Activated CD4-positive, alpha-beta T cell treated with anti-CD3 and anti-CD28 coated beads, Interleukin-2, Interleukin-4, amounts not matched to agents 100 ng/mL and 50 ng/mL, durations not matched to agents 16 hours and 8 hours (primary cell): ENCODE measurements around the gene AKAP13.
"Not testable (repeated sequence)": the region's sequence is repeated elsewhere in the genome, so short reads cannot be mapped to it uniquely, and the experiment has no call there.

Source experiments
- DNase-seq: peaks from one replicate; pipeline ENCODE4 v3.0.0-alpha.2; 2020; ENCODE audit warnings: low spot score

AKAP13 gene, protein sequence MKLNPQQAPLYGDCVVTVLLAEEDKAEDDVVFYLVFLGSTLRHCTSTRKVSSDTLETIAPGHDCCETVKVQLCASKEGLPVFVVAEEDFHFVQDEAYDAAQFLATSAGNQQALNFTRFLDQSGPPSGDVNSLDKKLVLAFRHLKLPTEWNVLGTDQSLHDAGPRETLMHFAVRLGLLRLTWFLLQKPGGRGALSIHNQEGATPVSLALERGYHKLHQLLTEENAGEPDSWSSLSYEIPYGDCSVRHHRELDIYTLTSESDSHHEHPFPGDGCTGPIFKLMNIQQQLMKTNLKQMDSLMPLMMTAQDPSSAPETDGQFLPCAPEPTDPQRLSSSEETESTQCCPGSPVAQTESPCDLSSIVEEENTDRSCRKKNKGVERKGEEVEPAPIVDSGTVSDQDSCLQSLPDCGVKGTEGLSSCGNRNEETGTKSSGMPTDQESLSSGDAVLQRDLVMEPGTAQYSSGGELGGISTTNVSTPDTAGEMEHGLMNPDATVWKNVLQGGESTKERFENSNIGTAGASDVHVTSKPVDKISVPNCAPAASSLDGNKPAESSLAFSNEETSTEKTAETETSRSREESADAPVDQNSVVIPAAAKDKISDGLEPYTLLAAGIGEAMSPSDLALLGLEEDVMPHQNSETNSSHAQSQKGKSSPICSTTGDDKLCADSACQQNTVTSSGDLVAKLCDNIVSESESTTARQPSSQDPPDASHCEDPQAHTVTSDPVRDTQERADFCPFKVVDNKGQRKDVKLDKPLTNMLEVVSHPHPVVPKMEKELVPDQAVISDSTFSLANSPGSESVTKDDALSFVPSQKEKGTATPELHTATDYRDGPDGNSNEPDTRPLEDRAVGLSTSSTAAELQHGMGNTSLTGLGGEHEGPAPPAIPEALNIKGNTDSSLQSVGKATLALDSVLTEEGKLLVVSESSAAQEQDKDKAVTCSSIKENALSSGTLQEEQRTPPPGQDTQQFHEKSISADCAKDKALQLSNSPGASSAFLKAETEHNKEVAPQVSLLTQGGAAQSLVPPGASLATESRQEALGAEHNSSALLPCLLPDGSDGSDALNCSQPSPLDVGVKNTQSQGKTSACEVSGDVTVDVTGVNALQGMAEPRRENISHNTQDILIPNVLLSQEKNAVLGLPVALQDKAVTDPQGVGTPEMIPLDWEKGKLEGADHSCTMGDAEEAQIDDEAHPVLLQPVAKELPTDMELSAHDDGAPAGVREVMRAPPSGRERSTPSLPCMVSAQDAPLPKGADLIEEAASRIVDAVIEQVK (N-terminal part only)

DNA sequence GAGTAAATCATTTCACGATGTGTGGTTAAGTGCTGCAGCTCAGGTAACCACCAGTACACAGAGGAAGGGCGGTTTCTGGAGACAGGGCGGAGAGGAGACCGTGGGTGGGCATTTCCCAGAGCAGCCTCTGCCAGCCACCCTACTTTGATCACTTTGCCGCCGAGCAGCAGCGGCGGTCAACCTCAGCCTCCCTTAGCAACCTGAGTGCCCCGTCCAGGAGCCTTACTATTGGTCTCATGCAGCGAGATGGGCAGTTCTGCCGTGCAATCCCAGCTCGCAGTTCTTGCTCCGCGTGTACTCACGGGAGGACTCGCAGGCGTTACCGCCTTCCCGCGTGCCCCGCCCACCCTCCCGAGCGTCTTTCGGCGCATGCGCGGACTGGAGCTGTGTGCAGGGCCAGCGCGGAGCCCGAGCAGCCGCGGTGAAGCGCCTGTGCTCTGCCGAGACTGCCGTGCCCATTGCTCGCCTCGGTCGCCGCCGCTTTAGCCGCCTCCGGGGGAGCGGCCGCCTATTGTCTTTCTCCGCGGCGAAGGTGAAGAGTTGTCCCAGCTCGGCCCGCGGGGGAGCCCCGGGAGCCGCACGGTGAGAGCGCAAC is at the start of gene AKAP13:
TSS of gene AKAP13 (plus strand) at position 387 of the 595 bp plus-strand sequence. CDS start 105,118 bp downstream, outside the sequence.
- peak; percentile 99 for DNase-seq

GRCh38 chr15:85330901-85331588 is 49.4 kb upstream of the AKAP13 start:
- peak; percentile 92 for DNase-seq

- DNase-seq, result no peak
Measured at GRCh38 chr15:85331655-85332285, 48.6 kb upstream of the AKAP13 start.

DNA sequence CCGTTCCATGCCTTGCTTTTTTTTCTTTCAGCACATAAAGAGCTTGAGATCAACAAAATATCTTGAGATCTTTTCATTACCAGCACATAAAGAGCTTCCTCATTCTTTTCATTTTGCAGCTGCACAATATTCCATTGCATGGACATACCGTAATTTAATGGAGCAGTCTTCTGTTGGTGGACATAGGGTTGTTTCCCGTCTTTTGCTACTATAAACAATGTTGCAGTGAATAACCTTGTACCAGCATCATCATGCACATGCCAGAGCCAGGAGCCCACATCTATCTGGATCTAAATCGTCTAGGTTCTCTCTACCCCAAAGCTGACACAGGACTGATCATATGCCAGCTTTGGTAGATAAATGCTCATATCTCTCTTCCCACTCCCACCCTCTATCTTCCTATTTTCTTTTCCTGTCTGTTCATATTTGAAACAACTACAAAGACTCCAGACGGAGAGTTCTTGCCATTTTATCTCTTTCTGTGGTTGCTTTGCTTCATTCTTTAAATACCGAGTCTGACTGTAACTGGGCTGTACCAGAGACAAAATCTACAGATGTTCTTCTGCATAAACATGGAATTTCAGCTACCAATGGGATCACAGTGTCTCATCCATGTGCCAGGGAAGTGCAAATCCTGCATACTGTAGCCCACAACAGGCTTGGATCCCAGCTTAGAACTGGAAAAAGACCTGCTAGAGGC is 47.1 kb upstream of the AKAP13 start:
- DNase-seq, result no peak

- DNase-seq, result no peak
Measured at GRCh38 chr15:85334241-85334640, 46.2 kb upstream of the AKAP13 start.

GRCh38 chr15:85335193-85335942 is 45.0 kb upstream of the AKAP13 start:
- no peak for DNase-seq

DNA sequence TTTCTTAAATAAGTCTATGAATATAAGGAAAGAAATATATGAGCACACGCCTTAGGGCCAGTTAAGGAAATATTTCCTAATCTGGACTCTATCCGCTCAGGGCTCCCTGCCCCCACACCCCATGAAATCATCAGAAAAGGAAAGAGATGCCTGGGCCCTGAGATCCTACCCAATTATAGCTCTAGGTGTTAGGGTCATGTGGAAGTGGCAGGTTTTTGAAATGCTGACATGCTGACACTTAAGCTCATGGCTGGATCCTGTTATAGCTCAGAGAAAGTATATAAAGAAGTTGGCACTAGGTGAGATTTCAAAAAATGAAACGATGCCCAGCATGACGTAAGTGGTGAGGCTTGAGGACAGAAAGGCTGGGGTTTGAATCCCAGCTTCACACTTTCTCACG is 43.5 kb upstream of the AKAP13 start:
- DNase-seq, result no peak

DNA sequence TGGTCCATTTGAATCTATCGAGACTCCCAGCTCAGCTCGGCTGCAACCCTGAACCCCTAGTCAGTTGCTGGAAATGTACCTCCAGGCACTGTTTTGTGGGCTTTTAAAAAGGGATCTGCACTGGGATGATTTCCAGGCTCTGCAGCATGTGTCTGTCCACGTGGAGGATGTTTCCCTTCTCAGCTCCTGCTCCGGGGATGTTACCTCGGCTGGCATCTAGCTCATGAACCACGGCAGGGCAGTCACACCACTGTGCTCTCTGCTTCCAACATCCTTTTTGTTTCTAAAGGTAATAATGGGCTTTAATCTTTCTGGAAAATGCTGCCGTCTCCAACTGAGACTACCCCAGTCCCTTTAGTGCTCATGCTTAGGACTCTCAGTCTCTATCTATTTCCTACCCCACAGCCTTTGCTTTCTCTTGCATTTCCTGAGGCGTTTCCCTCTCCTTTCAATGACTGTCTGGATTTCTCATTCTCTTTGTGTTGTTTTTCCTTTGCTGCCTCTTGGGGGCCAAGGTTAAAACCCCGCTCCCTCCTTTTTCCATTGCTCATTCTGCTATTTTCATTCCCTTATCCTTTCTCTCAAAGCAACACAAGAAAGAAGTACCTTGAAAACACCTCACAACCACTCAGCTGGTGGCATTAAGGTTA is 42.9 kb upstream of the AKAP13 start:
- DNase-seq, result no peak

- no peak for DNase-seq
Measured at GRCh38 chr15:85340321-85340665, 40.1 kb upstream of the AKAP13 start.

DNA sequence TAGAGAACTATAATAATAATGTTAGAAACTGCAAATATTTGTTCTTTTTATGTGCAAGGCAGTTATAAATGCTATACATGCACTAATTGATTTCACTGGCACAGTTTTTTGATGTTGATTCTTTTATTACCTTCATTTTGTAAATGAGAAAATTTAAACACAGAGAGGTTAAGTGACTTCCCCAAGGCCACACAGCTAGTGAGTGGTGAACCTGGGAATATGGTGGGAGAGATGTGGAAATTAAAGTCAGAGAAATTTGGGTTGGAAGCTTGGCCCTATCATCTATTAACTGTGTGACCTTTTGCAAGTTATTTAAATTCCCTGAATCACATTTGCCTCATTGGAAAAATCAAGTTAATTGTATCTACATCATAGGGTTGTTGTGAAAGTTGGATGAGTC is 39.6 kb upstream of the AKAP13 start:
- DNase-seq, result no peak

DNA sequence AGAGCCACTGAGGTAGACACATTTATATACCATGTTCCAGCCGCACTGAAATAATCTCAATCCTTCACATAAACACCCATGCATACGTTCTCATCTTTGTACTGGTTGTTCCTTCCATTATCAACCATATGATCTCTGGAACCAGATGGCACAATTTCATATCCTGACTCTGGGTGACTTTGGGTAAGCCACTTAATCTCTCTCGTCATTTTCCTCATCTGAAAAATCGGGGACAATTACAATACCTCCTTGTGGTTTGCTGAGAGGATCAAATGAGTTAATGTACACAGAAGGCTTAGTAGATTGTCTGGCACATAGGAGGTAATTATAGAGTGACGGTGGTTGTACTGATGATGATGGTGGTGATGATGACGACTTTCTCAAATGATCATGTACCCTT is 38.2 kb upstream of the AKAP13 start:
- not testable (repeated sequence) for DNase-seq

GRCh38 chr15:85343443-85343842 is 37.0 kb upstream of the AKAP13 start:
- not testable (repeated sequence) for DNase-seq

DNA sequence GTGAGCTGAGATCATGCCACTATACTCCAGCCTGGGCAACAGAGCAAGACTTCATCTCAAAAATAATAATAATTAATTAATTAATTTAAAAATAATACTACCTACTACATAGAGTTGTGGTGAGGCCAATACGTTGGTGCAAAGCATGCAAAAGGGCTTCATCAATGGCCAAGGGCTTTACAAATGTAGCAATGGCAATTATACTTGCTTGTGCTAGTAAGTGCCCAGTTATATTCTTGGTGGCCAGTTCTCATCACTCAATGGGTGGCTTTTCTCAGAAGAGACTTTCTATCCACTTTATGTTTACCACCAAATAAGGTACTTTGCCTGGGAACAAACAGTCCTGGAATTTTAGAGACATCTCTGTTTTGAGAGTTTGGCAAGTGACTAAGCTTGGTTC is 36.2 kb upstream of the AKAP13 start:
- not testable (repeated sequence) for DNase-seq

DNA sequence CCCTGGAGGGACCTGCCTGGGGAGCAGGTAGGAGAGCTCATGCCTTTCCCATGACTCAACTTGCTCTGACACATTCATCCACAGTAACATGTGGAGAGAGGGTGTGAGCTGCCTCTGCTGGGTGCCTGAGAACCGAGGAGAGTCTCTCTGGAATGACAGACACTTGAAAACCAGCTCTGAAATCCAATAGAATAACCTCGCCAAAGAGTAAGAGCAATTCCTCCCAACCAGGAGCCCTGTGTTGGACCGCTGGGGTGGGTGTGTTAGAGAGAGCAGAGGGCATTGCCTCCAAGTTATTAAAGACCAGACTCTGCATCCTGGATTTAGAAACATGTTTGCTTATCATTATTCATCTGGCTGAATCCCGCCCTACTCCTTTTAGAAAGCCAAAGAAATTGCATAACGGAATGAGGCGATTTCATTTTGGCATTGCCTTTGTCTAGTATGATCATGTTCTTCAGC is 35.7 kb upstream of the AKAP13 start:
- DNase-seq, result not testable (repeated sequence)

- DNase-seq, result not testable (repeated sequence)
Measured at GRCh38 chr15:85345196-85345918, 35.0 kb upstream of the AKAP13 start.

- DNase-seq, result not testable (repeated sequence)
Measured at GRCh38 chr15:85346462-85347084, 33.8 kb upstream of the AKAP13 start.

DNA sequence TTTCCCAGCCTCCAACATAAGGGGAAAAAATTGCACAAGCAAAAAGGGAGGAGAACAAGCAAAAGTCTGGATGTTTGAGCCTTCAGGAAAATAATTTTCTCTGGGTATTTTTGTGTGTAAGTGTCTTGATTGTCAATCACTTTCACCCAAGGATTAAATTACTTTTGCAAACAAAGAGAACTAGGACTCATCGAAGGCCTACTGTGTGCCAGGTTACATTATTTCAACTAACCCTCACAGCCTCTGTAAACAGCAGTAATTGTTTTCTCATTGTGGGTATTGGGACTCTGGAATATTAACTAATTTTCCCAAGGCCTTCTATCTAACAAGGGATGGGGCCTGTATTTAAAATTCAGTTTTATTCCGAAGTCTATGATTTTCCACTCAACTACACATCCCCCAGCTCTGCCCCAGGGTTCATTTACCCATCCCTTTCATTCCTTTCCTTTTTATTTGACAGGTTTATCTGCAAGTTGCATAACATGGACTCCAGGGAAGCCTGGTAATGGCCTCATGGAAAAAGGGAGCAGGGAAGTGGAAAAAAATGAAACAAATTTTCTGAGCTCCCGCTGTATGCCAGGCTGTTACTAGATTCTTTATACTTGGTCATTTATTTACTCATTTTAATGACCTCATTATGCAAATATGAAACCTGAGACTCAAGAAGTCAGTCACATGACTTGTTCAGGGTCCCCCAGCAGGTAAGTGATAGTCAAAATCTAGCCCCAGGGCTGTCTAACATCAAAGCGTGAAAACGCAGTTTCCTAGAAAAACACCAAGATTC is 32.9 kb upstream of the AKAP13 start:
- not testable (repeated sequence) for DNase-seq
